Measurements from ENCODE around the gene PLA2G5. TPM values are rescaled to one million over a fixed set of nuclear protein-coding genes. Genes with fewer than 3 reads are reported as not detected.
"Not testable (repeated sequence)": the region's sequence is repeated elsewhere in the genome, so short reads cannot be mapped to it uniquely, and the experiment has no call there.

PLA2G5 gene
- total RNA-seq, 4 donors from 2014 or later, result 0.78 to 4.0 TPM; not detected in 2

- 51 to 53% methylated on average over 10 of the region's 10 CpGs for WGBS, 2 donors
- intact Hi-C loops (cut with DNase I; ENCODE audit: low total_unique reads), result no loop called here
- DNase-seq (ENCODE audit: low spot score in 2 of 2), result peak; percentile 62 to 74
- no peak overlapping the region for H3K4me3 ChIP-seq (ENCODE audit: low read depth, poor library complexity, severe bottlenecking)
- TF ChIP-seq POLR2A (IDR thresholded peaks at IDR 0.05) (no peak), CTCF (IDR thresholded peaks at IDR 0.05) (no peak)
Observed at GRCh38 chr1:20125100-20125499, 55.1 kb downstream of the PLA2G5 start.

GRCh38 chr1:20126041-20126805 is 56.2 kb downstream of the PLA2G5 start:
- peak in 1 of 2 donors; percentile 54 for DNase-seq (ENCODE audit: low spot score in 2 of 2)
- WGBS, 2 donors, result 79 to 82% methylated on average over 9 of the region's 9 CpGs
- no peak overlapping the region for H3K4me3 ChIP-seq (ENCODE audit: low read depth, poor library complexity, severe bottlenecking)
- intact Hi-C loops (cut with DNase I; ENCODE audit: low total_unique reads), result no loop called here
- TF ChIP-seq POLR2A (IDR thresholded peaks at IDR 0.05) (no peak), CTCF (IDR thresholded peaks at IDR 0.05) (no peak)

GRCh38 chr1:20126806-20127440 is 56.9 kb downstream of the PLA2G5 start:
- H3K4me3 ChIP-seq (ENCODE audit: low read depth, poor library complexity, severe bottlenecking), result no peak overlapping the region
- peak in 1 of 2 donors; percentile 81 for DNase-seq (ENCODE audit: low spot score in 2 of 2)
- TF ChIP-seq CTCF (IDR thresholded peaks at IDR 0.05), result no peak
- no peak for TF ChIP-seq POLR2A (IDR thresholded peaks at IDR 0.05)
- WGBS, 2 donors, result 96 to 97% methylated on average over 10 of the region's 10 CpGs
- intact Hi-C loops (cut with DNase I; ENCODE audit: low total_unique reads), result no loop called here

GRCh38 chr1:20130518-20130917 is 60.5 kb downstream of the PLA2G5 start:
- 88 to 94% methylated on average over 3 of the region's 3 CpGs for WGBS, 2 donors
- intact Hi-C loops (cut with DNase I; ENCODE audit: low total_unique reads); H3K4me3 ChIP-seq (ENCODE audit: low read depth, poor library complexity, severe bottlenecking): not testable (repeated sequence)
- DNase-seq (ENCODE audit: low spot score in 2 of 2), result peak in 1 of 2 donors; percentile 58

- intact Hi-C loops (cut with DNase I; ENCODE audit: low total_unique reads), result no loop called here
- no peak for DNase-seq (ENCODE audit: low spot score in 2 of 2)
- H3K4me3 ChIP-seq (ENCODE audit: low read depth, poor library complexity, severe bottlenecking), result no peak overlapping the region
- no peak for TF ChIP-seq POLR2A (IDR thresholded peaks at IDR 0.05)
- TF ChIP-seq CTCF (IDR thresholded peaks at IDR 0.05), result no peak
- 89 to 95% methylated on average over 3 of the region's 3 CpGs for WGBS, 2 donors
Observed at GRCh38 chr1:20134995-20135394, 65.0 kb downstream of the PLA2G5 start.

- DNase-seq (ENCODE audit: low spot score in 2 of 2), result no peak
- intact Hi-C loops (cut with DNase I; ENCODE audit: low total_unique reads), result no loop called here
- no peak for TF ChIP-seq CTCF (IDR thresholded peaks at IDR 0.05)
- TF ChIP-seq POLR2A (IDR thresholded peaks at IDR 0.05), result no peak
- WGBS, 2 donors, result 93 to 96% methylated on average over 3 of the region's 3 CpGs
- no peak overlapping the region for H3K4me3 ChIP-seq (ENCODE audit: low read depth, poor library complexity, severe bottlenecking)
Observed at GRCh38 chr1:20136249-20136648, 66.3 kb downstream of the PLA2G5 start.

Measured in lower leg skin (tissue), 4 donors.